A549 (cell line): Measurements from ENCODE around the gene SLC1A3. TPM values are rescaled to one million over a fixed set of nuclear protein-coding genes. Genes with fewer than 3 reads are reported as not detected.

Source experiments
- ATAC-seq, 2 experiments: fragments of 200-7000 bp in 1 of 2; fragments of >200 bp in 1 of 2; cut with Nextera tagmentation in 1 of 2; cut with Tn5 transposase in 1 of 2; 3 replicates each; pipeline versions ENCODE4 v1.8.0 to v1.9.1; 2018 to 2020; ENCODE audit warnings: mild to moderate bottlenecking in 1 of 2, moderate library complexity in 1 of 2
- CTCF ChIA-PET: fragments of 300-600 bp; sonication (Branson Sonifier 250); formaldehyde crosslinking; extraction: SDS; loops from one replicate; lab custom pipeline; 2021; ENCODE audit warnings: antibody characterized with exemption, inconsistent platforms; lab: Yijun Ruan, JAX
- POLR2A ChIA-PET: fragments of 350-600 bp; formaldehyde crosslinking; extraction: SDS; loops from one replicate; lab custom pipeline; 2021; ENCODE audit warnings: antibody characterized with exemption, inconsistent platforms; lab: Yijun Ruan, JAX
- DNase-seq, 2 experiments: peaks; one replicate each; pipeline versions ENCODE4 v3.0.0 to v3.0.0-alpha.2; 2011 to 2016; ENCODE audit warnings: low read depth in 1 of 2, low spot score in 1 of 2
- FAIRE-seq: peaks from 2 replicates; lab custom pipeline; 2011; peaks lifted over from hg19 to GRCh38; lab: Jason Lieb, UNC
- H3K27ac ChIP-seq, 2 experiments: fragments of >200 bp; sonication (Bioruptor Twin); formaldehyde crosslinking; 3 replicates each; pipeline ENCODE4 v1.5.1; 2016 to 2017
- H3K4me1 ChIP-seq: fragments of >200 bp; sonication (Bioruptor Twin); formaldehyde crosslinking; 3 replicates; pipeline ENCODE4 v1.6.1; 2016
- H3K4me2 ChIP-seq: fragments of >200 bp; sonication (Bioruptor Twin); formaldehyde crosslinking; 3 replicates; pipeline ENCODE4 v1.6.1; 2016
- H3K4me3 ChIP-seq: fragments of >200 bp; sonication (Bioruptor Twin); formaldehyde crosslinking; 3 replicates; pipeline ENCODE4 v1.5.1; 2016
- H3K9me3 ChIP-seq: fragments of >200 bp; sonication (Bioruptor Twin); formaldehyde crosslinking; 3 replicates; pipeline ENCODE4 v1.6.1; 2016
- CBX8 ChIP-seq: fragments of 200-600 bp; sonication (generic); IDR thresholded peaks from 2 replicates; pipeline ENCODE4 v1.6.1; 2016
- CHD4 ChIP-seq: fragments of 200-600 bp; sonication (generic); IDR thresholded peaks from 2 replicates; pipeline ENCODE4 v1.6.1; 2016; ENCODE audit warnings: antibody characterized with exemption, mild to moderate bottlenecking, borderline replicate concordance
- ESRRA ChIP-seq: fragments of 150-350 bp; IDR thresholded peaks from 2 replicates; pipeline ENCODE4 v1.6.1; 2014; ENCODE audit warnings: mild to moderate bottlenecking, low read length, borderline replicate concordance
- FOSL2 ChIP-seq, 2 experiments: fragments of 450-650 bp in 1 of 2; fragments of >200 bp in 1 of 2; sonication (Bioruptor Twin) in 1 of 2; formaldehyde crosslinking; IDR thresholded peaks; 2 replicates each; pipeline versions ENCODE4 v1.5.0 to v1.6.1; 2016 to 2020; ENCODE audit warnings: mild to moderate bottlenecking in 1 of 2, moderate library complexity in 1 of 2
- FOXS1 ChIP-seq: fragments of 250-450 bp; sonication (Bioruptor Pico); IDR thresholded peaks from 2 replicates; pipeline ENCODE4 v1.5.0; 2020; ENCODE audit warnings: mild to moderate bottlenecking, moderate library complexity
- HDAC2 ChIP-seq: fragments of 200-600 bp; sonication (generic); IDR thresholded peaks from 2 replicates; pipeline ENCODE4 v1.6.1; 2016
- HEYL ChIP-seq: fragments of 250-450 bp; sonication (Bioruptor Pico); IDR thresholded peaks from 2 replicates; pipeline ENCODE4 v1.8.0; 2021; ENCODE audit warnings: mild to moderate bottlenecking, moderate library complexity
- JUN ChIP-seq, 2 experiments: fragments of >200 bp; sonication (Bioruptor Twin); formaldehyde crosslinking; IDR thresholded peaks; 2 replicates in 1 of 2; 3 replicates in 1 of 2; pipeline ENCODE4 v1.6.1; 2016 to 2017
- JUNB ChIP-seq: fragments of >200 bp; sonication (Bioruptor Twin); formaldehyde crosslinking; IDR thresholded peaks from 2 replicates; pipeline ENCODE4 v1.6.1; 2016
- KDM1A ChIP-seq: fragments of 200-600 bp; sonication (generic); IDR thresholded peaks from 2 replicates; pipeline ENCODE4 v1.6.1; 2016; ENCODE audit warnings: low read depth, mild to moderate bottlenecking
- MYC ChIP-seq: IDR thresholded peaks from 2 replicates; pipeline ENCODE4 v1.6.1; 2012; ENCODE audit warnings: mild to moderate bottlenecking, inconsistent platforms, low read length, improper control_type of control experiment, borderline replicate concordance
- NR3C1 ChIP-seq: fragments of >200 bp; sonication (Bioruptor Twin); formaldehyde crosslinking; IDR thresholded peaks from 3 replicates; pipeline ENCODE4 v1.6.1; 2017
- RAD21 ChIP-seq, 2 experiments: fragments of >200 bp in 1 of 2; sonication (Bioruptor Twin) in 1 of 2; formaldehyde crosslinking in 1 of 2; IDR thresholded peaks in 1 of 2; conservative IDR thresholded peaks in 1 of 2; 2 replicates in 1 of 2; 3 replicates in 1 of 2; pipeline ENCODE4 v1.6.1; 2012 to 2018; ENCODE audit warnings: inconsistent platforms in 1 of 2
- RARB ChIP-seq: fragments of 250-450 bp; sonication (Bioruptor Pico); IDR thresholded peaks from 2 replicates; pipeline ENCODE4 v1.8.0; 2021; ENCODE audit warnings: mild to moderate bottlenecking, moderate library complexity
- SMC3 ChIP-seq: fragments of >200 bp; sonication (Bioruptor Twin); formaldehyde crosslinking; IDR thresholded peaks from 3 replicates; pipeline ENCODE4 v1.6.1; 2018; ENCODE audit warnings: inconsistent platforms
- TP53 ChIP-seq: fragments of 250-450 bp; sonication (Bioruptor Pico); IDR thresholded peaks from 2 replicates; pipeline ENCODE4 v1.5.0; 2021; ENCODE audit warnings: mild to moderate bottlenecking, moderate library complexity
- ZNF302 ChIP-seq: fragments of 250-450 bp; sonication (Bioruptor Pico); IDR thresholded peaks from 2 replicates; pipeline ENCODE4 v1.9.0; 2021; ENCODE audit warnings: inconsistent platforms, mild to moderate bottlenecking, moderate library complexity
- WGBS: methylation state at CpG from one replicate; pipeline ENCODE4 v1.1.6; 2017; ENCODE audit errors: missing lambda C conversion rate; 5-methylcytosine and 5-hydroxymethylcytosine counted together
- polyA plus RNA-seq, 4 experiments: library from polyadenylated mRNA; depleted of rRNA in 3 of 4; stranded (reverse); fragments of >200 nt; fragmentation: RNase III in 1 of 4; extraction: RNeasy Plus Mini Kit Qiagen cat#74134 plus additional on column Dnase treatment in 1 of 4; gene quantifications; 2 replicates in 3 of 4; 3 replicates in 1 of 4; pipeline ENCODE4 v1.2.3, GENCODE V29; 2011 to 2017
- TF ChIP-seq, protein P1 (sequence below): IDR thresholded peaks from 2 replicates; pipeline ENCODE4 v1.6.1; 2012
- TF ChIP-seq, protein P2 (sequence below): fragments of 250-450 bp; sonication (Bioruptor Pico); IDR thresholded peaks from 2 replicates; pipeline ENCODE4 v1.5.0; 2021; ENCODE audit warnings: mild to moderate bottlenecking, moderate library complexity, borderline replicate concordance
- TF ChIP-seq, protein P3 (sequence below): IDR thresholded peaks from 2 replicates; pipeline ENCODE4 v1.6.1; 2012
- TF ChIP-seq, protein P4 (sequence below): fragments of >200 bp; sonication (Bioruptor Twin); formaldehyde crosslinking; IDR thresholded peaks from 3 replicates; pipeline ENCODE4 v1.6.1; 2016
- TF ChIP-seq, protein P5 (sequence below): fragments of >200 bp; sonication (Bioruptor Twin); formaldehyde crosslinking; IDR thresholded peaks from 3 replicates; pipeline ENCODE4 v1.5.1; 2016
- TF ChIP-seq, protein P6 (sequence below): fragments of 250-450 bp; sonication (Bioruptor Pico); IDR thresholded peaks from 2 replicates; pipeline ENCODE4 v1.5.0; 2020; ENCODE audit warnings: low read depth, mild to moderate bottlenecking, moderate library complexity
- TF ChIP-seq, protein P7 (sequence below): IDR thresholded peaks from 2 replicates; pipeline ENCODE4 v1.6.1; 2012; ENCODE audit warnings: low read depth, borderline replicate concordance

The SLC1A3 gene
- polyA plus RNA-seq, 2 of the 4 experiments (the other 2 are of a cell fraction) = not detected

DNA sequence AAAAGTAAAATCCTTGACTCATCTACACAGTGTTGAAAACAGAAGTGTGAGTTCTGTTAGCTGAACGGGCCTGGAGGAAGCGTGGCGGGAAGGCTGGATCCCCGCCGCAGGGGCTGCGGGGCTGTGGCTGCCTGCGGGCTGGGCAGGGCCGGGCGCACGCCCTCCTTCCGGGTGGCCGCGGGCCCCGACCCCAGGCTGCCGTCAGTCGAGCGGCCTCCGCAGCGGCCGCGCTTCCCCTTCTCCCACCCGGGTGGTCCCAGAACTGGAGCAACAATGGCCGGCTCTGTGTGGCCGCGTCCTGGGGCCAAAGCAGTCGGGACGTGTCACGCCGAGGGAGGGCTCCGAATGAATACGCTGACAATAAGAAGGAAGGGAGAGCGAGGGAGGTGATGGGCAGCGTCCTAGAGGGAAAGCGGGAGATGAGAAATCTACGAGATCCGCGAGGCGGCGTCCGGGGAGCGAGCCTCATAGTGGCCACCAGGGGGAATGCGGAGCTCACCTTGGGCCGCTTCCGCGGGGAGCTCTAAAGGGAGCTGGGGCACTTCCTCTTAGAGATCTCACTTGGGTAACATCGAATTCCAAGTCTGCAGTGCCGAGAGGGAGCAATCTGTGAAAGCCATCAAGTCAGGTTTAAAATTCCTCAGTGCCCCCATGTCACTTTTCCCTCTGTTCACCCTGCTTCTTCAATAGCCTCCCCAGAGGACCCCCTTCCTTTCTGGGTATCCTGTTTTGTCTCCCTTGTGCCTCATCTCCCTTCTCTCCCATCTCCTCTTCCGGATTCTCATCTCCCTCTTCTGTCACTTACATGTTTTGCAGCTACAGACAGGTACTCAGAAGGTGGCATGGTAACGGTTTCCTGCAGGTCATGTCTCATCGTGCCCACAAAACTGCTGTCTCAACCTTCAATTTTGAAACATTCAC, 83.9 kb downstream of the SLC1A3 start:
- no peak for TF ChIP-seq RARB (CRISPR knock-in tag)
- TF ChIP-seq, protein P1, sequence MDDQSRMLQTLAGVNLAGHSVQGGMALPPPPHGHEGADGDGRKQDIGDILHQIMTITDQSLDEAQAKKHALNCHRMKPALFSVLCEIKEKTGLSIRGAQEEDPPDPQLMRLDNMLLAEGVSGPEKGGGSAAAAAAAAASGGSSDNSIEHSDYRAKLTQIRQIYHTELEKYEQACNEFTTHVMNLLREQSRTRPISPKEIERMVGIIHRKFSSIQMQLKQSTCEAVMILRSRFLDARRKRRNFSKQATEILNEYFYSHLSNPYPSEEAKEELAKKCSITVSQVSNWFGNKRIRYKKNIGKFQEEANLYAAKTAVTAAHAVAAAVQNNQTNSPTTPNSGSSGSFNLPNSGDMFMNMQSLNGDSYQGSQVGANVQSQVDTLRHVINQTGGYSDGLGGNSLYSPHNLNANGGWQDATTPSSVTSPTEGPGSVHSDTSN = no peak
- TF ChIP-seq JUNB = no peak
- no peak for TF ChIP-seq MYC
- TF ChIP-seq FOSL2 (IDR thresholded peaks at IDR 0.05) = no peak
- TF ChIP-seq FOSL2 (CRISPR knock-in tag; IDR thresholded peaks at IDR 0.05) = no peak
- TF ChIP-seq KDM1A = no peak
- TF ChIP-seq CHD4 = no peak
- TF ChIP-seq HEYL = no peak
- no peak for TF ChIP-seq NR3C1
- TF ChIP-seq, protein P2, sequence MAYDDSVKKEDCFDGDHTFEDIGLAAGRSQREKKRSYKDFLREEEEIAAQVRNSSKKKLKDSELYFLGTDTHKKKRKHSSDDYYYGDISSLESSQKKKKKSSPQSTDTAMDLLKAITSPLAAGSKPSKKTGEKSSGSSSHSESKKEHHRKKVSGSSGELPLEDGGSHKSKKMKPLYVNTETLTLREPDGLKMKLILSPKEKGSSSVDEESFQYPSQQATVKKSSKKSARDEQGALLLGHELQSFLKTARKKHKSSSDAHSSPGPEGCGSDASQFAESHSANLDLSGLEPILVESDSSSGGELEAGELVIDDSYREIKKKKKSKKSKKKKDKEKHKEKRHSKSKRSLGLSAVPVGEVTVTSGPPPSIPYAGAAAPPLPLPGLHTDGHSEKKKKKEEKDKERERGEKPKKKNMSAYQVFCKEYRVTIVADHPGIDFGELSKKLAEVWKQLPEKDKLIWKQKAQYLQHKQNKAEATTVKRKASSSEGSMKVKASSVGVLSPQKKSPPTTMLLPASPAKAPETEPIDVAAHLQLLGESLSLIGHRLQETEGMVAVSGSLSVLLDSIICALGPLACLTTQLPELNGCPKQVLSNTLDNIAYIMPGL (CRISPR knock-in tag) = no peak
- TF ChIP-seq HDAC2 = no peak
- TF ChIP-seq, protein P3, sequence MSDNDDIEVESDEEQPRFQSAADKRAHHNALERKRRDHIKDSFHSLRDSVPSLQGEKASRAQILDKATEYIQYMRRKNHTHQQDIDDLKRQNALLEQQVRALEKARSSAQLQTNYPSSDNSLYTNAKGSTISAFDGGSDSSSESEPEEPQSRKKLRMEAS = peak; percentile 42; the same call in 1 of the 2 replicates
- TF ChIP-seq, protein P4, sequence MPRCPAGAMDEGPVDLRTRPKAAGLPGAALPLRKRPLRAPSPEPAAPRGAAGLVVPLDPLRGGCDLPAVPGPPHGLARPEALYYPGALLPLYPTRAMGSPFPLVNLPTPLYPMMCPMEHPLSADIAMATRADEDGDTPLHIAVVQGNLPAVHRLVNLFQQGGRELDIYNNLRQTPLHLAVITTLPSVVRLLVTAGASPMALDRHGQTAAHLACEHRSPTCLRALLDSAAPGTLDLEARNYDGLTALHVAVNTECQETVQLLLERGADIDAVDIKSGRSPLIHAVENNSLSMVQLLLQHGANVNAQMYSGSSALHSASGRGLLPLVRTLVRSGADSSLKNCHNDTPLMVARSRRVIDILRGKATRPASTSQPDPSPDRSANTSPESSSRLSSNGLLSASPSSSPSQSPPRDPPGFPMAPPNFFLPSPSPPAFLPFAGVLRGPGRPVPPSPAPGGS = no peak
- TF ChIP-seq, protein P5, sequence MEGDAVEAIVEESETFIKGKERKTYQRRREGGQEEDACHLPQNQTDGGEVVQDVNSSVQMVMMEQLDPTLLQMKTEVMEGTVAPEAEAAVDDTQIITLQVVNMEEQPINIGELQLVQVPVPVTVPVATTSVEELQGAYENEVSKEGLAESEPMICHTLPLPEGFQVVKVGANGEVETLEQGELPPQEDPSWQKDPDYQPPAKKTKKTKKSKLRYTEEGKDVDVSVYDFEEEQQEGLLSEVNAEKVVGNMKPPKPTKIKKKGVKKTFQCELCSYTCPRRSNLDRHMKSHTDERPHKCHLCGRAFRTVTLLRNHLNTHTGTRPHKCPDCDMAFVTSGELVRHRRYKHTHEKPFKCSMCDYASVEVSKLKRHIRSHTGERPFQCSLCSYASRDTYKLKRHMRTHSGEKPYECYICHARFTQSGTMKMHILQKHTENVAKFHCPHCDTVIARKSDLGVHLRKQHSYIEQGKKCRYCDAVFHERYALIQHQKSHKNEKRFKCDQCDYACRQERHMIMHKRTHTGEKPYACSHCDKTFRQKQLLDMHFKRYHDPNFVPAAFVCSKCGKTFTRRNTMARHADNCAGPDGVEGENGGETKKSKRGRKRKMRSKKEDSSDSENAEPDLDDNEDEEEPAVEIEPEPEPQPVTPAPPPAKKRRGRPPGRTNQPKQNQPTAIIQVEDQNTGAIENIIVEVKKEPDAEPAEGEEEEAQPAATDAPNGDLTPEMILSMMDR = peak; percentile 67
- no peak for TF ChIP-seq JUN (IDR thresholded peaks at IDR 0.05)
- no peak for TF ChIP-seq FOXS1 (CRISPR knock-in tag)
- TF ChIP-seq, protein P6, sequence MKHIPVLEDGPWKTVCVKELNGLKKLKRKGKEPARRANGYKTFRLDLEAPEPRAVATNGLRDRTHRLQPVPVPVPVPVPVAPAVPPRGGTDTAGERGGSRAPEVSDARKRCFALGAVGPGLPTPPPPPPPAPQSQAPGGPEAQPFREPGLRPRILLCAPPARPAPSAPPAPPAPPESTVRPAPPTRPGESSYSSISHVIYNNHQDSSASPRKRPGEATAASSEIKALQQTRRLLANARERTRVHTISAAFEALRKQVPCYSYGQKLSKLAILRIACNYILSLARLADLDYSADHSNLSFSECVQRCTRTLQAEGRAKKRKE (CRISPR knock-in tag) = no peak
- TF ChIP-seq TP53 (CRISPR knock-in tag) = no peak
- TF ChIP-seq SMC3 = 0 out of 3 replicates have a peak, but pooled peaks have one; percentile 21
- TF ChIP-seq RAD21 (conservative IDR thresholded peaks at IDR 0.05 in 1 of 2, IDR thresholded peaks at IDR 0.05 in 1 of 2) = peak in 1 of 2 experiments; percentile 29; a peak in 2 of 5 replicates
- no peak for TF ChIP-seq CBX8
- TF ChIP-seq ZNF302 (CRISPR knock-in tag) = no peak
- TF ChIP-seq, protein P7, sequence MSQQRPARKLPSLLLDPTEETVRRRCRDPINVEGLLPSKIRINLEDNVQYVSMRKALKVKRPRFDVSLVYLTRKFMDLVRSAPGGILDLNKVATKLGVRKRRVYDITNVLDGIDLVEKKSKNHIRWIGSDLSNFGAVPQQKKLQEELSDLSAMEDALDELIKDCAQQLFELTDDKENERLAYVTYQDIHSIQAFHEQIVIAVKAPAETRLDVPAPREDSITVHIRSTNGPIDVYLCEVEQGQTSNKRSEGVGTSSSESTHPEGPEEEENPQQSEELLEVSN = no peak; the same call in 1 of the 2 replicates
- TF ChIP-seq ESRRA = no peak
- Histone ChIP-seq H3K27ac (peak overlapping the region; percentile 26 to 71; a peak in 5 of 6 replicates), H3K9me3 (no peaks in the 10 kb centered on the region), H3K4me2 (peak overlapping the region; percentile 94), H3K4me3 (peak overlapping the region; percentile 45), H3K4me1 (0 out of 3 replicates have a peak, but pooled peaks cover 4% of the 10 kb centered on the region)
- DNase-seq (peak; percentile 79 to 85), ATAC-seq (peak; percentile 90 to 95), FAIRE-seq (no peak)
- WGBS = 25% methylated on average over 40 of the region's 50 CpGs
- ChIA-PET CTCF (interaction anchor here (0.6 to 6.3 kb wide), 19 partner anchors 9 to 626 kb away, joined by 3 to 60 read pairs (median 3); partner anchors contain the start of gene NADK2), POLR2A (interaction anchor here (0.9 kb wide), 1 partner anchor 448 kb away, joined by 4 read pairs; no protein-coding TSS in a partner anchor)
